Thyroid gland (tissue), 4 donors: ENCODE data around the gene WBP1L.

Source experiments
- POLR2A ChIP-seq, 2 donors: fragments of 450-650 bp; IDR thresholded peaks; one replicate each; pipeline ENCODE4 v1.6.1; 2017; ENCODE audit warnings: antibody characterized with exemption in 2 of 2, mild to moderate bottlenecking in 2 of 2, moderate library complexity in 1 of 2
- TF ChIP-seq, protein P1 (sequence below), 6 experiments: fragments of 200-600 bp in 3 of 6; fragments of 450-650 bp in 3 of 6; sonication (generic) in 3 of 6; IDR thresholded peaks; one replicate each; pipeline ENCODE4 v1.5.1; 2016 to 2019; ENCODE audit warnings: antibody characterized with exemption in 6 of 6, mild to moderate bottlenecking in 2 of 6, inconsistent platforms in 1 of 6, moderate library complexity in 1 of 6

DNA sequence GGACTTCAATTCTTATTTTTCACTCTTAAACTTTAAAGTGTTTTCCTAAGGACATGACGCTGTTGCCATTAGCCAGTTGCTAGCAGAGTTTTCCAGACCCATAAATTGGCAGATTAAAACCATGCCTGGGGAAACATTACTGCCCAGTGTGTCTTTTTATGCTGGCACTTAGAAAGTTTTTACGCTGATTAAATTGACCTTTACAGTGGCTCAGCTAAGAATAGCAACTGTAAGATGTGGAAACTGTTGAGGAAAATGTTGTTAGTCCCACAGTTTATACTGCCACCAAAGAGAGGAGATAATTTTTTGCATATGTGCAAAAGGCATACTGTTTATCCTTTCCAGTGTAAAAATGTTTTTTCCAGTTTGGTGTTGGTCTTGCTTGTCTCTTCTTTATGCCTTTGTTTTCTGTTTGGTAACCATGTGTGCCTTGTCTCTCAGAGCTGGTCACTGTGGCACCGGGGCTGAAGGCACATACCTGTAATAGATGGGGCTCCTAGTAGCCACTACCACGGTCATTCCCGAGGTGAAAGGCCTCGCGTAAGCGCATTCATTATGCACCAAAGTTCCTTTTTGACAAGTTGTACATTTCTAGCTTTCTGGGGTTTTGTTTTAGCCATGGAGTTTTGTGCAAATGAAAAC, 48.1 kb downstream of the WBP1L start:
- TF ChIP-seq, protein P1, sequence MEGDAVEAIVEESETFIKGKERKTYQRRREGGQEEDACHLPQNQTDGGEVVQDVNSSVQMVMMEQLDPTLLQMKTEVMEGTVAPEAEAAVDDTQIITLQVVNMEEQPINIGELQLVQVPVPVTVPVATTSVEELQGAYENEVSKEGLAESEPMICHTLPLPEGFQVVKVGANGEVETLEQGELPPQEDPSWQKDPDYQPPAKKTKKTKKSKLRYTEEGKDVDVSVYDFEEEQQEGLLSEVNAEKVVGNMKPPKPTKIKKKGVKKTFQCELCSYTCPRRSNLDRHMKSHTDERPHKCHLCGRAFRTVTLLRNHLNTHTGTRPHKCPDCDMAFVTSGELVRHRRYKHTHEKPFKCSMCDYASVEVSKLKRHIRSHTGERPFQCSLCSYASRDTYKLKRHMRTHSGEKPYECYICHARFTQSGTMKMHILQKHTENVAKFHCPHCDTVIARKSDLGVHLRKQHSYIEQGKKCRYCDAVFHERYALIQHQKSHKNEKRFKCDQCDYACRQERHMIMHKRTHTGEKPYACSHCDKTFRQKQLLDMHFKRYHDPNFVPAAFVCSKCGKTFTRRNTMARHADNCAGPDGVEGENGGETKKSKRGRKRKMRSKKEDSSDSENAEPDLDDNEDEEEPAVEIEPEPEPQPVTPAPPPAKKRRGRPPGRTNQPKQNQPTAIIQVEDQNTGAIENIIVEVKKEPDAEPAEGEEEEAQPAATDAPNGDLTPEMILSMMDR (IDR thresholded peaks at IDR 0.05), result no peak
- no peak for TF ChIP-seq POLR2A (IDR thresholded peaks at IDR 0.05)
